NCI-H128 (cell line): Measurements from ENCODE around the gene COLEC12.
"Not testable (repeated sequence)": the region's sequence is repeated elsewhere in the genome, so short reads cannot be mapped to it uniquely, and the experiment has no call there.

Experiments
- DNase-seq: peaks from one replicate; lab custom pipeline; 2025; ENCODE audit not compliant: unreplicated experiment; lab: John Stamatoyannopoulos, UW

COLEC12 gene

DNA sequence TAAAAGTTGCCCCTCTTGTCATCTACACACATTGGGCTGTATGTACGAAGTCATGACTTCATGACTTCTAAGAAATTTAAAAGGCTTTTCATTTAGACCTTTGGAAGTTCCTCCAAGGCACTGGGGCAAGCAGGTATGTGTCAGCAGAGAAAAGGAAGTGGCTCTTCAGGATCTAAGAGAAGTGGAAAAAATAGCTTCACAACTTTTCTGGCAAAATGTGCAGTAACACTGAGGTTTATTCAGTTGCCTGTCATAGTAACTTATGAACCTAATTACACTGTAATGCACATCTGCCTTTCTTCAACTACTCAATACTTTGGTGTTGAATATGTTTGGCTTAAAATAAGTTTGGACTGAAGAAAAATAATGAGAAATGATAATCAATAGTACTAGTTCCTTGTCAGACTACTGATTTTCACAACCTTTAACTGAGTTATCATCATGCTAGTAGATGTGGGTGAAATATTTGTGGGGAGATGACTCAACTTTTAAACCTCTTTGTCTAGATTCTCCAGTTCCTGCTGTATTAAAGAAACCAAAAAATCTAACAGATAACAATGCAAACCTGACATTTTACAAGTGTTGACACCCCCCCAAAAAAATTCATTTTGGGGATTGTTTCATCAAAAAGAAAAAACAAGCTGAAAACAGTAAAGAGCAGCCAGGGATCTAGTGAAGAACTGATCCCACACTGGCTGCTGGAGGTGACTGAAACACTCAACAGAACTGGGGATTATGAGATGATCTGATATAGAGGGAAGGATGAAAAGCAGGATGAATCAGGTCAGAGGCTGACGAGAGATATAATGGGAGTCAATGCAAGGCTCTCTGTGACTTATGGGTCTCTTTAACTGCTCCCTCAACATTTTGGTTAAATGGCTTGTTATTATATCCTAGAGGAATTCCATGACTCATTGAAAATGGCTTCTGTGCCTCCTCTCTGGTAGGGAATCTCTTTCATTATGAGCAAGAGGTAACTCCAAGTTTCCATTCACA is 84.6 kb downstream of the COLEC12 start:
- no peak for DNase-seq

DNA sequence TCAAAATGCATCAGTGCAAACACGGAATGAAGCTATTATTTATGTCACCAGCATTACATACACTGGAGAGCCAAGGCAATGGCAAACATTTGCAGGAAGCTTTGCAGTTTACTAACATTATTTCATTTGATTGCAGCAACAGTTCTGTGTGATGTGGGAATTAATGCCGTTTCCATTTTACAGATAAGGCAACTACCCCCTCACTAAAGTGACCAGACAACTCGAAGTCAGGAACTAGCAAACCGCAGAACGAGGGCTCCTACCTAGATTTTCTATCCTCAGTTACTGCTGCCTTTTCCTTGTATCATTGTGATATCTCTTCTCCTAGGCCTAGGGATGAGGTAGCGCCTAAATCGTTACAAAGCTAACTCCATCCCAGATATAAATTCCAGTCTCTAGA is 85.5 kb downstream of the COLEC12 start:
- no peak for DNase-seq

DNA sequence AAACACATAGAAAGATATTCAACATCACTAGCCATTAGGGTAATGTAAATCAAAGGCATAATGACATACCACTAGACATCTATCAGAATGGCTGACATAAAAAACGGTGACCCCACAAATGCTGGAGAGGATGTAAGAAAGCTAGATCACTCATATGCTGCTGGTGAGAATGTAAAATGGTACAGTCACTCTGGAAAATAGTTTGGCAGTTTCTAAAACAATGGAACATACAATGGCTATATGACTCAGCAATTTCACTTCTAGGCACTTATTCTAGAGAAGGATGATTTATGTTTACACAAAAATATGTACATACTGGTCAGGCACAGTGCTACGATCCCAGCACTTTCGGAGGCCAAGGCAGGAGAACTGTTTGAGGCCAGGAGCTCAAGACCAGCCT is 87.3 kb downstream of the COLEC12 start:
- no peak for DNase-seq

DNA sequence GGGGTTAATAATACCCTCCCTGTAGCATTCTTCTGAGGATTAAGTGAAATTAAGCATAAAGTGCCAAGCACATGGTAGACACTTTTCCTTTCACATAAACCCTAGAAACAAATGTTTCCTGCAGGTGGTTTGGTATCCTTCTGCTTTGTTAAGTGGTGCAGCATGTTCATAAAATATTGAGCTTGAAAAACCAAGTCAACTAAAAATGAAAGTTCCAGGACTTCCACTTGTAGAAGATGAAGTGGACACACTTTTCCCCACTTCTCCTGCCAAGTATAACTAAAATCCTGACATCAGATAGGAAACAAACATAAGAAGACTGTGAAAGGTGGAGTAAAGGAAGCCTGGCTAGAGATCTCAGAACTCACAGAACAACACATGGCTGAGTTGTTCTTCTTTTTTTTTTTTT is 90.5 kb downstream of the COLEC12 start:
- DNase-seq = no peak

DNA sequence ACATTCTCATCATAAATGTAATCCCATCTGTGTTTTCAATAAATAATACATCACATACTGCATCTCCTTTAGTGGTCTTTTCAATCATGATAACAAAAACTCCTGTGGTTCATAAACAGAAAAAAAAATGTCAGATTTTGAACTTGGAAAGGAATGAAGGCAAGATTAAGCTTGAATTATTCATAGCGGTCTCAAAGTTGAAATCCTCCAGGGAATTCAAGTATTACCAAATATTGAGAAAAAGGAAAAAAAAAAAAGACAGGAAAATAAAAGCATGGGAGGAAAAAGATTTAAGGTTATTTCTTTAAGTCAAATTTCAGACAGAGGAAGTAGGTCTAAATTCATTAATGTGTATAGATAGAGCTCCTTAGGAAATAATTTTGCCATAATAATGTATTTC is 92.1 kb downstream of the COLEC12 start:
- no peak for DNase-seq

DNA sequence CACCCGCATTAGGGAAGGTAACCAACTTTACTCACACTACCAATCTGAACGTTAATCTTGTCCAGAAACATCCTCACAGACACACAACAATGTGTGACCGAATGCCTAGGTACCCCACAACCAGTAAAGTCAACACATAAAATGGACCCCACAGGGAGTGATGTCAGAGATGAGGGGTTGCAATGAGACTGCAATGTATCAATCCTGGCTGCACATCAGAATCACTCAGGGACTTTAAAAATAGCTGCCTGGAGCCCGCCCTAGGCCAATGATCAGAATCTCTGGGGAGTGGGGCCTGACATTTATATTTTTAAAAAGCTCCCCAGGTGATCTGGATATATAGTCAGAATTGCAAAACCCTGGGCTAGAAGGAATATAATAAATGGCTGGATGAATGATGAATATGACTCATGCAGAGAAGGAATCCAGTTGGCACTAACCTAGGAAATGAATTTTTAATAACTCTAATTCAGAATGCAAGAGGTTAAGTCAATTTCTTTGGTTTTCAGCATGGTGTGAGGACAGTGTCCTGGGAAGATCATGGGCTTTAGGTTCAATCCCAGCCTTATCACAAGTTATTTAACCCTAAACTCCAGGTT is 92.8 kb downstream of the COLEC12 start:
- DNase-seq = no peak

DNA sequence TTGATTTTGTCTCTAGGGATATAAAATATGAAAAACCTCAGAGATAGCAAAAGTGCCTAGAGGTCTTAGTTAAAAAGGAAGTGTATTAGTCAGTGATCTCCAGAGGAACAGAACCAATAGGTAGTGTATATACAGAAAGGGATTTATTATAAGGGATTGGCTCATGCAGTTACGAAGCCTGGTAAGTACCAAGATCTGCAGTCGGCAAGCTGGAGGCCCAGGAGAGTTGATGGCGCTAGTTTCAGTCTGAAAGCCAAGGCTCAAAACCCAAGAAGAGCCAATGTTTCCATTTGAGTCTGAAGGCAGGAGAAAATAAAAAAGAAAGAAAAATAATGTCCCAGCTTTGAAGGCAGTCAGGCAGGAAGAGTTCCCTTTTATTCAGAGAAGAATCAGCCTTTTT is 93.3 kb downstream of the COLEC12 start:
- DNase-seq = no peak

DNA sequence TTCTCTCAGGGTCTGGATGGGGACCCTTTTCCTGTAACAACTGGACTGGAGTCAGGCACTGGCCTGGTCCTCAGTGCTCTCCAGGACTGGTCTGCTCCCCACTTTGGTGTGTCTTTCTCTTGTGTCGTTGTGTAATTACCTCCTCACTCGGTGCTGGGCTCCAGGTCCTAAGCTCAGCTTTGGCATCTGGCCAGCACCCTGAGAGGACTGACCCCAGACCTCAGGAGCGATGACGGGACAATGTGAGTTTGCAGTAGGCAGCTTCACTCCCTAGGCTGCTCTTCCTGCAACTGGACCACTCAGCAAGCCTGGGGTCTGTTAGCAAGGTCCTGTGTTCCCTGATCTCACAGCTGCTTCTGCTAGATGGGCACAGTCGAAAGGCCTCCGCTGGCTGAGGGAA is 93.8 kb downstream of the COLEC12 start:
- DNase-seq = no peak

GRCh38 chr18:405006-405405 is 95.5 kb downstream of the COLEC12 start:
- DNase-seq = not testable (repeated sequence)

DNA sequence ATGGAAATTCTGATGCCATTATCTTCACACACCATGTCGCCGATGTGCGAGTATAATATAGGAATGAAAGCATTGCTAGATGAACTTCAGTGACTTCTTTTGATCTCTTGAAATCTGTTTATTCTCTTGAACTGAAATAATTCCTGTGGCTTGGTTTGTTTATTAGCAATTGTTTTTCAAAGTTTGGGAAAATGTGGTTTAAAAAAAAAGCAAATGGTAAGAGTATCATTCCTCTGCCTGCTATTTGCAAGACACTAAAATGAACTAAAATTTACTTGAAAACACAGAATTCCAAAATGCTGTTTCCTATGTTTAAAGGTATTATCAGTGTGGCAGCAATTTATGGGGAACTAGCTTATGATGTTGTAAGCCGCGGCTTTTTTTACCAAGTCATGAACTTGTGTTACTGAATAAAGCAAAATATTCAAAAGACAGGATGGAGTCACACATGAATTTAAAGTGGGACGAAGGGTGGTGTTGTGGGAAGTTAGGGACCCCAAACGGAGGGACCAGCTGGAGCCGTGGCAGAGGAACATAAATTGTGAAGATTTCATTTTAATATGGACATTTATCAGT is 96.4 kb downstream of the COLEC12 start:
- DNase-seq = no peak

DNA sequence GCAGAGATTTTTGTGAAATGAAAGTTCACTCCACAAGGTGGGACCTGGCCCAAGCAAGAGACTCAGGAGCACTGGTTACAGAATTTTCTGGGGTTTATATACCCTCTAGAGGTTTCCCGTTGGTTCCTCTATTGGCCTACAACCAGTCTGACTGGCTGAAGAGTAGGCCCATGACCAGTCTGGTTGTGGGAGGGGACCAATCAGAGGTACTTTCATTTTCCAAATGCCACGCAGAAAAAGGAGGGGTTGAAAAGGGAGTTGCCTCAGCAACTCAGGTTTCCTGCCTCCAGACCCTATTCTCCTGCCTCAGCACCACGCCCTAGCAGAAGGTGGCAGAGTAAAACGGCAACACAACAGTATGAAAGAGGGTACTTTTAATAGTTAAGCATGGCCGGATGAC is 98.4 kb downstream of the COLEC12 start:
- DNase-seq = no peak

DNA sequence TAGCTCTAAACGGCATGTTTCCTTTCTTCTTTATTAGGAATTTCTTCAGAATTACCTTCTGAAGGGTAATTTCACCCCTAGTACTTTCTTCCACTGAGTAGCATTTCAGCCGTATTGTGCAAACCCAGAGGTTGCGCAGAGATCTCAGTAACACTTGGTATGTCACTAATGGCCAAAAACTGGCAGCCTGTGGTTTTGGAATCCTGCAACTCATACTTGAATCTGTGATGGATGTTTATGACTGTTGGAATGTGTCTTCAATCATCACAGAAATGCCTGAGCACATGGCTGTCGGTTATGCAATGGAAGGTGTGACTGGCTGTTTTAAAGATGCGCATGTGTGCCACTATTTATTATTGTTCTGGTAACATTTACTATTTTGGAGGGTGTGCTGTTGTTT is 100.0 kb downstream of the COLEC12 start:
- DNase-seq = no peak

- no peak for DNase-seq
Measured at GRCh38 chr18:399631-400135, 100.8 kb downstream of the COLEC12 start.

DNA sequence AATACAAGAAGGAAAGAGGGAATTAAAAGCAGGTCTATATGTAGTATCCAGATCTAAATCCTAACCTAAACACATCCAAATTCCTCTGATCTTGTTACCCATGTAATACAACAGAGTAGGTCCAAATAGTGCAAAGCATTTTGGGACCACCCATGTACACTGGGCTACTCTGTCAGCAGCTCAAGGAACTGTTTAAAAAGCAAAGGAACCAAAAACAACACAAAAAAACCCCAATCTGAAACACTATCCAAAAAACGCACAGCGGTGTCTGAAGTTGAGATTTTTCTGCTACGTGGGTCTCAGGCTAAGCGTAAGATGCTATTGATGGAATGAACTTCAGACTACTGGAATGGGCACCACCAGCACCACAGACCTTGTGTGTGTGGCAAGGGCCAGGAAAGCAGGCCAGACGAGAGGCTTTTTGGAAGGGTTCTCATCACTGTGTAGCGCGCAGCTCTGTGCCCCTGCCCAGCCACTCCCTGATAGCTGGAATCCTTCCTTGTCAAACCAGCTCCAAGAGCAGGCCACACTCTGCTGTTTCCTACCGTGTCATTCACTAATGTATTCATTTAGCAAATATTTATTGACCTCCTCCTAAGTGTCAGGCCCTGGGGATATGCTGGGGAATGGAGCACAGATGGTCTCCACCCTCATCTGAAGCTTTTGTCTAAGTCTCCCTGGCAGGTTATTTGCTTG is 101.4 kb downstream of the COLEC12 start:
- no peak for DNase-seq

GRCh38 chr18:396556-396955 is 103.9 kb downstream of the COLEC12 start:
- no peak for DNase-seq

- no peak for DNase-seq
Measured at GRCh38 chr18:396251-396555, 104.3 kb downstream of the COLEC12 start.

- DNase-seq = no peak
Measured at GRCh38 chr18:395456-396250, 104.8 kb downstream of the COLEC12 start.

GRCh38 chr18:394987-395362 is 105.5 kb downstream of the COLEC12 start:
- DNase-seq = no peak

DNA sequence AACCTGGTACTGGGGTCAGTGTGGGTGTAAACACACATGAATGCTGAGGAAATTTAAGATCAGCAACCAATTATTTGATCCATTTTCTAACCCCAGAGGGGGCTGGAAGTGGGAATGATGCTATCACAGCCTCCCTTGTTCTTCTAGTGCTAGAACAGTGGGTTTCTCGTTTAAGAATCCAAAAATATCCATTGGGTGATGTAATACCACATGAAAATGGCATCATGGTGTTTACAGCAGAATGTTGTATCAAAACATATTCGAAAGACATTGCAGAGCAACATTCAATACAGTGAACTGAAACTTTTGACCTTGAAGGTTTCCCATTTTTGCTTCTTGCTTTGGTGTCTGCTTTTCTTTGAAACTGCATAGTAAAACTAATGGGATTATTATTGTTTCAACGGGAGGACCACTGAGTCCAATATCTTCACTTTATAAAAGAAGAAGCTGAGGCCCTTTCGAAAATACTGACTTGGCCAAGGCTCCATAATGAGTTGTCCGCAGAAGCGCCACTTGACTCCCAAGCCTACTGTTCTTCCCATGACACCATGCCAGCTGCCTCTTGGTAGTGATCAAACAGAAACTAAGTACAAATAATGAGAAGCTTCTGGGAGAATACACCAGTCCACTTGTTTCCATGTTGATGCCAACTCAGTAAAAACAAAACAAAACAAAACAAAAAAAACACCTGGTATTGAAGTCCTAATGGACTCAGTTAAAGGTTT is 106.1 kb downstream of the COLEC12 start:
- DNase-seq = no peak

DNA sequence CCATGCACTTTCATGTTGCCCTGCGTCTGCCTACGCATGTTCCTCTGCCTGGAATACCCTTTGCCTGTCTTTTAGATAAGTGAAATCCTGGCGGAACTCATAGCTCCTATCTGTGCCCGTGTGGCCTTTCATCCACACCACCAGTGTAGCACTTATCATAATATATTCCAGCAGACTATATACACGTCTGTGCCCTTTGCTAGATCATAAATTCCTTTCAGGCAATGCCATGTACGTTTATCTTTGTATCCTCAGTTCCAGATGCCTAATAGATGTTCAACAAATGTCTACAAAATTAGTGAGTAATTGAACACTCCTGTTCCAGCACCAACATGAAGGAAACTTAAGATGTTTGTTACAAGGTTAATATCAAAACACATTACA is 106.9 kb downstream of the COLEC12 start:
- no peak for DNase-seq
